NCI-H1436 (cell line): ENCODE results near the gene HEBP2.
"Not testable (repeated sequence)": the region's sequence is repeated elsewhere in the genome, so short reads cannot be mapped to it uniquely, and the experiment has no call there.

Experiments used
- DNase-seq: peaks from one replicate; lab custom pipeline; 2025; lab: John Stamatoyannopoulos, UW

The HEBP2 gene

DNA sequence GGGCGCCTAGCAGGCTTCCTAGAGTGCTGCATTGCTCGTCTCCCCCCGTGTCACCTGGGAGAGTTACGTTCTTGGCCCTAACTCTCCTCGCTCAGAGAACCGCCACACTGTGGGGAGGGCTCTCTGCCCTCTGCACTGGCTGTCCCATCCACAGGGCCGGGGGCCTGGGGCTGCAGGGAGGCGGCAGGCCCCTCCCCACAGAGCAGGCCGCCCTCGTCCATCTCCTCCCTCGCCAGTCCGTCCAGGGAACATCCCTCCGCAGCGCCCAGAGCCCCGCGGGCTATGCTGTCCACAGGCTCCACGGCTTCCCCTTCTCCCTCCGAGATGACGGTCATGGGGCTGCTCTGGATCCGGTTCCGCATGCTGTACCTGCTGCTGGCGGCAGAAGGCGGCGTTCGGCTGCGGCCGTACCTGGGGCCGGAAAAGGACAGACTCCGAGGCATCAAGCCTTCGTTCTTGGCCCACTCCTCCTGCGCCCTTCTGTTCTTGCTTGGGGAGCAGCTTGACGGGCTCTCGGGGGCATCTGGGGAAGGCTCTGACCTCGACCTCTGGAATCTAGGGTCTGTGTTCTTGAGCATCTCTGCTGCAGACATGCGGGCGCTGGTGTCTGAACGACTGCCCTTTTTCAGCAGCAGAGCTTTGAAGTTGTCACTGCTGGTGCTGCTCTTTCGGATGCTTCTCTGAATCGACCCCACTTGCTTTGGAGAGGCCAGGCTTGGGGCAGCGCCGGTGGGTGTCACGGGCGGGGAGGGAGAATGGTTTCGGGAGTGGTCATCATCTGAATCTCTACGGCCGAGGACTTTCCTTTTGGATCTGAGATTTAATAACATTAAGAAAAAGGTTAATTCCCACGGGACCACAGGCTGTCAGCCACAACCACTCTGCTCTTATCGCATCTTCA, 20.2 kb downstream of the HEBP2 start:
- DNase-seq: no peak

DNA sequence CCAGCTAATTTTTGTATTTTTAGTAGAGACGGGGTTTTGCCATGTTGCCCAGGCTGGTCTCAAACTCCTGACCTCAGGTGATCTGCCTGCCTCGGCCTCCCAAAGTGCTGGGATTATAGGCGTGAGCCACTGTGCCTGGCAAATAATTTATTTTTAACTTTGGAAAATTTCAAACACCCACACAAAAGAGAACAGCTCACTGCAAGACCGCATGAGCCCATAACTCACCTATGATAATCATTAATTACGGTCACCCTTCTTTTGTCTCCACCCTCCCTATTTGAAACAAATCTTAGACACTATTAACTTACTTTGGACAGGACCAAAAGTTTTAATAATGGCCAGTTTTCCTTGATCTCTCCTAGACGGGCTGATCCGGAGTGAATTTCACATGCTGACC, 21.2 kb downstream of the HEBP2 start:
- not testable (repeated sequence) for DNase-seq

- no peak for DNase-seq
Observed at GRCh38 chr6:138426500-138427123, 22.6 kb downstream of the HEBP2 start.

DNA sequence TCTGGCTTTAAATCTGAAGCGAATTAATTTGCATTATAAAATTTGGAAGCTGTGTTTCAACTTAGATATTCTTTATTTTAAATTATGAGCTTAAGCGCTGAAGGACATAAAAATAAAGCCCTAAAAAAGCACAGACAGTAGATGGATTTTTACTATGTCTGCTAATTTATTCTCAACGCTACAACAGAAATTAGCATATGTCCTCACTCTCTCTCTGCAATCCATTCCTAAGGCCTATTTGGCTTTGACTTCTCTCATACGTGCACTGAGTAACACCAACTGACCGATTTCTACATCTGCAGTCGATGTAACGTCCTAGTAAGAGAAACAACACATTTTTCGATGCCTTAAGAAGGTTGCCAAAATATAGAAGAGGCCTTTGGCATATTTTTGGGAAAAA, 23.7 kb downstream of the HEBP2 start:
- DNase-seq: no peak

GRCh38 chr6:138428944-138429598, 25.0 kb downstream of the HEBP2 start:
- peak; percentile 21 for DNase-seq

GRCh38 chr6:138429761-138430160, 25.7 kb downstream of the HEBP2 start:
- no peak for DNase-seq

DNA sequence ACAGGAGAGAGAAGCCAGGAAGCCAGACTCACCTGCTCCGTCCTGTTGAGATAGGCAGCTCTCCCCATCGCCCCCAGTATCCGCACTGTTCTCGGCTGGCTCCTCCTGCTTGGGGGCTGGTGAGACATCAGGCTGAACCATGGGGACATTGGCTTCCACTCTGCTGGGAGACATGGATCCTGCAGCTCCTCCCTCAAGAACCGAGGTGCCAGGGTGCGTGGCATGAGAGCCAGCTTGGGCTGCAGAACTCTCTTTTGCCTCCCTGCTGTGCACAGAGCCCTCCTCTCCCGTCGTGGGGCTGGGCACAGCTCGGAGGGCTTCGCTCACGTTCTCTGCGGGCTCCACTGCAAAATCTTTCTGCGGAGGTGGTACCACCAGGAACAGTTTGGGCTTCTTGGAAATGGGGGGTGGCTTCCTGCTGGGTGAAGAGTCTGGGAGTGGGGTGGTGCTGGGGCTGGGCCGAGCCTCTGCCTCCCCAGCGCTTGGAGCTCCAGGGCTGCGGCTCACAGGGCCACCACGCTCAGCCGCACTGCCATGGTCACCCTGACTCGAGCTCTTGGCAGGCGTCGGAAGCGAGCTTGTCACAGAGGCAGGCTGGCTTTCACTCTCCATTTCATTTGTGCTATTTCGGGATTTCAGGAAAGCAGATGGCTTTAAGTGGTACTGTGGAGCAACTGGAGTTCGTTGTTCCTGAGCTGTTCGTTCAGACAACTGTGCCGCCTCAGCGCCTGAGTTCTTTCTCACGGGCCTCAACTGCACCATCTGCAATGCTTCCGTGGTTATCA, 26.5 kb downstream of the HEBP2 start:
- no peak for DNase-seq

DNA sequence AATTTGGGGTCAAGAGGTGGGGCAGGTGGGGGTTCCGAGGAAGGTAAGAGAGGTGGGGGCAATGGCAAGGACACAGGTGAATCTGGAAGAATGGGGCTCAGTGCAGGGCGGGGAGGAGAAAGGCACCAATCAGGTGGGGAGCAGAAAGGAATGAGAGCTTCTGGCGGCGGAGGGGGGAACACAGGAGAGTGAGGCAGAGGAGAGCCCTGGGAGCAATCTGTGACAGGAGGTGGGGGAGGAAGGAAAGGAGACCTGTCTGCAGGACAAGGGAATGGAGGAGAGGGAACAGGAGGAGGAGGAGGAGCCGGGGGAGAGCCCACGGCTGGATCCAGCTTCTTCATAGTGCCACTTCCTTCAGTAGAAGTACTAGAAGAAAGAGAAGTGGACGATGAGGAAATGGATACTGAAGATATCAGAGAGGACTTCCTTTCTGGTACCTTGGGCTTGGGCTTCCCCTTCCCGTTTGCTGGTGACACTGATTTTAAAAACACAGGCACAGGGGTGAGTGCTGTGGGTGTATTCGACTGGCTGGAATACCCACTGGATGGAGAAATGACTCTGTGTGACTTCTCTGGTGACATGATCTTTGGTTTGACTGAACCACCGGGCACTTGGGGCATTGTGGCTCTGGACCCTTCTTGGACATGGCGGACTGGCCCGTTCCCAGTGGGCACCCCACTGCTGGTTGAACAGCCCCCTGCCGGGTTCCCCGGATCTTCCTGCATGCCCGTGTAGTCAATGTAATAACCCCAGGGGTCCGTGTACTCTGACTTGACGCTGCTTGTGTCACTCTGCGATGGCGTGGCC, 27.4 kb downstream of the HEBP2 start:
- no peak for DNase-seq

DNA sequence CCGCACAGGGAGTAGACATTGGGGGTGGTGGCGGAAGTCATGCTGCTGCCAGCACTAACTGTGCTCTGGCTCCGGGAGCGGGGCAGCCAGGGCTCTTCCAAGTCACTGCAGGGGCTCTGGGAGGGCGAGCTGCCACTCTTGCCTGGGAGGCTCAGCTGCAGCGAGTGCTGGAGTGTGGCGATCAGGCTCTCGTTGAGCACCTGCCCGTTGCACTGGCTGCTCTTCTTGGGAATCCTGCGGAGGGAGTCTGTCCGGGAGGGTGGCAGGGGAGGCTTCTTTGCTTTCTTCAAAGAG, 28.0 kb downstream of the HEBP2 start:
- DNase-seq: no peak

DNA sequence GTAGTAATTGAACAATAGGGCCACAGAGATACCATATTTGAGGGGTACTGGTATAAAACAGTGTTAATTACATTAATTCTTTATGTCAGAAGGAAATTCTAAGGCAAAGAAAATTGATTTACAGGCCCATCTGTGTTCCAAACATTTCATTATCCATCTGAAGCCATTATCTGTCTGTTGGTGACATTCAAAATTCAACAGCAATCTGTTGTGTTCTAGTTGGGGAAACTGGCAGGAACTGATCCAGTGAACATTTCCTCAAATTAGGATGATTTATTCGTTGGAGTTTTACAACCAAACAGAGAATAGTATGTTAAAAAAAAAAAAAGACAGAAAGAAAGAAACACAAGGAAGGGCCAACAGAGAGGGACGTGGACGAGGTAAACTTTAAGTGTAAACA, 30.1 kb downstream of the HEBP2 start:
- DNase-seq: no peak

DNA sequence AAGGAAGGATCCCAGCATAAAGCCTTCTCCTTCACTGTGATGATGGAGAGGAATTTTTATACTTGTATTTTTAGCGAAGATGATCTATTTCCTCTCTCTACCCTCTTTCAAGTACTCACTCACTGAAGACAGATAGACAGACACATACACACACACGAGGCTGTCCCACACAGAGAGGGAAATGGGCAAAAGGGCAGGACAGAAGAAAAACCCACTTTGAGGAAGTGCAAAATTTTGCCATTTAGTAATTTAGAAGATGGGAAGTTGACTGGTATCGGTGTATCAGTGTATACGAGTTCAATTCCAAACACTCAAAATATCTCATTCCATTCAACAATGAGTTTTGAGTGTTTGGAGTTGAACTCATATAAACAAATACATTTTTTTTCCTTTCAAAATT, 30.9 kb downstream of the HEBP2 start:
- DNase-seq: no peak

- DNase-seq: no peak
Observed at GRCh38 chr6:138439546-138439945, 35.5 kb downstream of the HEBP2 start.

GRCh38 chr6:138440296-138440695, 36.3 kb downstream of the HEBP2 start:
- DNase-seq: no peak

DNA sequence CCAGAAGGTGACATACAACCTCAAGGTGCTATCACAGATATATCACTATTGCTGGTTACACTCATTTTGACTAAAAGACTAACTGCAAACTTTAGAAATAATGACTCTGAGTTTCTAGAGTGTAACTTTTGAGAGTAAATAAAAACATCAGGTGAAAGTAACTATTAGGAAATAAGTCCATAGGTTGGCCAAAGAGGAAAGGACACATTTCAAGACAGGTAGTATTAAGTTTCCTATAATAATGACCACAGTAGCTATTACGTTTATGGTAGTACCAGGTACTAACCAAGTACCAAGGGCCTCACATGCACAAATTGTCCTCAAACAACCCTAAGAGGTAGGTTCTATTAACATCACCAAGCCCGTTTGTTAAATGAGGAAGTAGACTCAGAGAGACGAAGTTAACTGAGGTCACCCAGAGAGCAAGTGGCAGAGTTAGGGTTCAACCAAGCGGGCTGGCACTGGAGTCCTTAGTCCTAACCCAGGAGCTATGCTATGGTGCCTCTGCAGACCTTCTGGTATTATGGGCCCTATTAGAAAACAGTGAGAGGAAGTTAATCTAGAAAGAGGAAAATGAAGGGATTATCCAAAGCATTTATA, 36.8 kb downstream of the HEBP2 start:
- no peak for DNase-seq

- DNase-seq: no peak
Observed at GRCh38 chr6:138441965-138442364, 37.9 kb downstream of the HEBP2 start.

GRCh38 chr6:138442663-138443062, 38.6 kb downstream of the HEBP2 start:
- no peak for DNase-seq

DNA sequence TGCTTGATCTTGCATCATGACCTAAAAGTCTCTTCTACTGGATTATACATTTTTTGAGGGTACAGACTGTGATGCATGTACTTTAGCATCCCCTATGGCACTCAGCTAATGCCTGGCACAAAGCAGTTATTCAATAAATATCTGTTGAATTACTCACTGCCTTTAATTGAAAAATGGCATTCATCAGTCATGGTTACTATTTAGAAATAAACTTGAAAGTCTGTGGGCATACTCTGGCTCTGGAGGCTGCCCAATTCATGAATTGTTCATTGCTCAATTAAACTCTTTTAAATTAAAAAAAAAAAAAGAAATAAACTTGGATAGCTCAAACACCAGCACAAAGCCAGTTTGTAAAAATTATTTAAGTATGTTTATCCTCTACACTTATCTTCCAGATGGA, 40.0 kb downstream of the HEBP2 start:
- no peak for DNase-seq

GRCh38 chr6:138446821-138447220, 42.8 kb downstream of the HEBP2 start:
- no peak for DNase-seq

- no peak for DNase-seq
Observed at GRCh38 chr6:138450445-138450844, 46.4 kb downstream of the HEBP2 start.

DNA sequence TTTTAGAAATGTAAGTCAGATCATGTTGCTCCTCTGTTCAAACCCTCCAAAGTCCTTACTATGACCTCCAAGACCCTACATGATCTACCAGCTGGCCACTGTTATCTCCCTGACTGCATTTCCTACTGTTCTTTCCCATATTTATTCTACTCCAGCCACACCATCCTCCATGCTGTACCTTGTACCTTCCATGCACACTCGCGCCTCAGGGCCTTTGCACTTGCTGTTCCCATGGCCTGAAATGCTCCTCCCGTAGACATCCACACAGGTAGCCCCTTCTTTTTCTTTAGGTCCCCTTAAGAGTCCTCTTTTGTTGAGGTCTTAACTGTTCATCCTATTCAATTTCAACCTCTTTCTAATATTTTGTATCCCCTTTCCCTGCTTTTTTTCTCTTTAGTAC, 47.0 kb downstream of the HEBP2 start:
- DNase-seq: no peak
